NCI-H1930 (cell line): ENCODE measurements around the gene USP10.

Experiments used
- DNase-seq, 2 experiments: peaks; one replicate each; lab custom pipeline; 2025; lab: John Stamatoyannopoulos, UW

Gene USP10

GRCh38 chr16:84823484-84823883 is 123.7 kb downstream of the USP10 start:
- no peak for DNase-seq

GRCh38 chr16:84823926-84824325 is 124.1 kb downstream of the USP10 start:
- DNase-seq = no peak

GRCh38 chr16:84825896-84826557 is 126.2 kb downstream of the USP10 start:
- DNase-seq = no peak

GRCh38 chr16:84826558-84826941 is 126.8 kb downstream of the USP10 start:
- DNase-seq = no peak

GRCh38 chr16:84827131-84827574 is 127.4 kb downstream of the USP10 start:
- DNase-seq = no peak

- no peak for DNase-seq
Observed at GRCh38 chr16:84827897-84828296, 128.1 kb downstream of the USP10 start.

GRCh38 chr16:84828322-84828721 is 128.5 kb downstream of the USP10 start:
- no peak for DNase-seq
